Measurements from ENCODE around the gene LBHD2. TPM values are rescaled to one million over a fixed set of nuclear protein-coding genes. Genes with fewer than 3 reads are reported as not detected.
A peak's percentile ranks its signal among the peaks of the same experiment; 100 is the strongest.

The LBHD2 gene
- total RNA-seq, 1 donor from 2014 or later: not detected

DNA sequence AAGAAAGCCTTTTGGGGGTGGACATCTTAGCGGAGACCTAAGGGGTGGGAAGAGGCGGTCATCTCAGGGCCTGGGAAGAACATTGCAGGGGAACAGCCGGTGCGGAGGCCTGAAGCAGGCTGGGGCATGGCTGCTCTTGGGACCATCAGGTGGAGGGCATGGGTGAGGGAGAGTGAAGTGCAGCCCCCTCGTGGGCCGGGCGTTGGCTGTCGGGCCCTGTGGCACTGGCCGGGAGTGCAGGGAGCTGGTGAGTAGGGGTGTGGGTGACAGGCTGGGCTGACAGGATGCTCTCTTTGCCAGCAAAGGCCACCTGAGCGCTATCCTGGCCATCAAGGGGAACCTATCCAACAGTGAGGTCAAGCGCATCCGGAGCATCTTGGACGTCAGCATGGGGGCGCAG lies 50.9 kb downstream of the LBHD2 start:
- intact Hi-C loops (cut with DNase I): no loop called here
- Histone ChIP-seq H3K27me3 (no peaks in the 10 kb centered on the region), H3K4me1 (peaks cover 64% of the 10 kb centered on the region), H3K9me3 (no peaks in the 10 kb centered on the region), H3K36me3 (peaks cover 0 to 42% of the 10 kb centered on the region in 2 donors), H3K27ac (no peak overlapping the region), H3K4me3 (no peak overlapping the region)
- no peak for TF ChIP-seq POLR2AphosphoS5 (IDR thresholded peaks at IDR 0.05; ENCODE audit: insufficient read depth in 1 of 2, low read depth in 1 of 2)
- no peak for DNase-seq (ENCODE audit: extremely low spot score in 2 of 2)

DNA sequence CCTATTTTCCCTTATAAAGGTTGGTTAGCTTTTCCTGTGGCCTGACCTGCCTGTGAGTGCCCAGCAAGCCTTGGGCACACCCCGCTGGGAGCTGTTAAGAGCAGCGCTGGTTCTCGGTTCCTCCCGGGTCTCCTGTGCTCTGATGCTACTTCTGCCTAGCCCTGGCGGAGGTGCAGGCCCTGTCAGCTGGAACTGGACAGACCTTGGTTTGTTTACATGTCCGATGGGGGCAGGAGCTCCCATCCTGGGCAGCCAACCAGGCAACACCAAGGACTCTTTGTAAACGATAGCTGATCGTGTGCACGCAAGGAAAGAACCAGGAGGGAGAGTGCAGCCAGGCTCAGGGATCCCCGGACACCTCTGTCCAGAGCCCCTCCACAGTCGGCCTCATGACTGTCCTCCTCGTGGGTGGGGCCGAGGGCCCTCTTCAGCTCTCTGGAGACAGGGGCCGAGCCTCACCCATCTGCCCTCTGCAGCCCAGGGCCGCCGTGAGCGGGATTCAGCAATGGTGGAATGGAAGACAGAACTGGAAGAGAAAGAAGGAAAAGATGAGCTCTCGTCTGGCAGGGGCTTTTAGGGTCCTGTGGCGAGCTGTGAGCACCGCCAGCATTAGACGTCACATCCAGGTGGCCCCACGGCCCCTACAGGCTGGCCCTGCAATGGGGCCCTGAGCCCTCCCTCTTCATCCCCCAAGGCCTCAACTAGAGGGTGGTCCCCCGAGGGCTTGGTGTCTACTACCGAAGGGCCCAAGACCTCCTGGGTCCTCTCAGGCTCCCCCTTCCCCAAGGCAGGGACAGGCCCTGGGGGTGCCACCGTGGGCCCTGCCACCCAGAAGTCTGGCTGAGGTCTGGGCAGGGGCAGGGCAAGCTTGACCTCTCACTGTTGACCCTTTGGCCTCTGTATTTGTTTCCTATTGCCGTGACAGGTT lies 51.6 kb downstream of the LBHD2 start:
- TF ChIP-seq POLR2A (IDR thresholded peaks at IDR 0.05) (no peak), POLR2AphosphoS5 (IDR thresholded peaks at IDR 0.05; ENCODE audit: insufficient read depth in 1 of 2, low read depth in 1 of 2) (no peak)
- TF ChIP-seq, protein P1, sequence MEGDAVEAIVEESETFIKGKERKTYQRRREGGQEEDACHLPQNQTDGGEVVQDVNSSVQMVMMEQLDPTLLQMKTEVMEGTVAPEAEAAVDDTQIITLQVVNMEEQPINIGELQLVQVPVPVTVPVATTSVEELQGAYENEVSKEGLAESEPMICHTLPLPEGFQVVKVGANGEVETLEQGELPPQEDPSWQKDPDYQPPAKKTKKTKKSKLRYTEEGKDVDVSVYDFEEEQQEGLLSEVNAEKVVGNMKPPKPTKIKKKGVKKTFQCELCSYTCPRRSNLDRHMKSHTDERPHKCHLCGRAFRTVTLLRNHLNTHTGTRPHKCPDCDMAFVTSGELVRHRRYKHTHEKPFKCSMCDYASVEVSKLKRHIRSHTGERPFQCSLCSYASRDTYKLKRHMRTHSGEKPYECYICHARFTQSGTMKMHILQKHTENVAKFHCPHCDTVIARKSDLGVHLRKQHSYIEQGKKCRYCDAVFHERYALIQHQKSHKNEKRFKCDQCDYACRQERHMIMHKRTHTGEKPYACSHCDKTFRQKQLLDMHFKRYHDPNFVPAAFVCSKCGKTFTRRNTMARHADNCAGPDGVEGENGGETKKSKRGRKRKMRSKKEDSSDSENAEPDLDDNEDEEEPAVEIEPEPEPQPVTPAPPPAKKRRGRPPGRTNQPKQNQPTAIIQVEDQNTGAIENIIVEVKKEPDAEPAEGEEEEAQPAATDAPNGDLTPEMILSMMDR (IDR thresholded peaks at IDR 0.05): no peak
- no peak overlapping the region for H3K4me3 ChIP-seq
- no peaks in the 10 kb centered on the region for H3K27me3 ChIP-seq
- H3K36me3 ChIP-seq: peaks cover 0 to 40% of the 10 kb centered on the region in 2 donors
- H3K27ac ChIP-seq: peak overlapping the region; percentile 65
- H3K4me1 ChIP-seq: peaks cover 57% of the 10 kb centered on the region
- intact Hi-C loops (cut with DNase I): no loop called here
- H3K9me3 ChIP-seq: no peaks in the 10 kb centered on the region
- DNase-seq (ENCODE audit: extremely low spot score in 2 of 2): no peak

DNA sequence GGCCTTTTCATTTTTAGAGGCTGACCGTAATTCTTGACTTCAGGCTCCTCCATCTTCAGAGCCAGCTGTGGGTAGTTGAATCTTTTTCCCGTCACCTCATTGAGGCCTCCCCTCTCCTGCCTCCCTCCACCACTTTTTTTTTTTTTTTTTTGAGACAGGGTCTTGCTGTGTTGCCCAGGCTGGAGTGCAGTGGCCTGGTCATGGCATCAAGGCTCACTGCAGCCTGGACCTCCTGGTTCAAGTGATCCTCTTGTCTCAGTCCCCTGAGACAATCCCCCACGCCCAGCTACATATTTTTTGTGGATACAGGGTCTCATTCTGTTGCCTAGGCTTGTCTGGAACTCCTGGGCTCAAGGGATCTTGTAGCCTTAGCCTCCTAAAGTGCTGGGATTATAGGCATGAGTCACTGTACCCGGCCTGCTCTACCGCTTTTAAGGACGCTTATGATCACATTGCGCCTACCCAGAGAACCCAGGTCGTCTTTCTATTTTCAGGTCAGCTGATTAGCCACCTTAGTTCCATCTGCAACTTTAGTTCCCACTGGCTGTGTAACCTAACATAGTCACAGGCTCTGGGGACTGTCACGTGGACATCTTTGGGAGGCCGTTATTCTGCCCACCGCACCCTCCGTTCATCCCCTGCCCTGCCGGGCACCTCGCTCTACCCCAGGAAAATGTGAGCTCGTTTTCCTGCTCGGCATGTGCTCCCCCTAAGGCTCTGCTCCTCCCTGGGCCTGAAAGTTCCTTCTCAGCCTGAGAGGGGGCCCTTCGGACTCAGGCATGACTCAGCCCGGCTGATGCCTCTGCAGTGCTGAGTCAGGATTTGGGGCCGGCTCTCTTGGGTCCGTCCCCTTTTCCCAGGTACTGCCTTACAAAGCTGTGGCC lies 52.6 kb downstream of the LBHD2 start:
- peaks cover 53% of the 10 kb centered on the region for H3K4me1 ChIP-seq
- H3K27ac ChIP-seq: peak overlapping the region; percentile 65
- H3K27me3 ChIP-seq: no peaks in the 10 kb centered on the region
- intact Hi-C loops (cut with DNase I): no loop called here
- DNase-seq (ENCODE audit: extremely low spot score in 2 of 2): no peak
- peaks cover 0 to 40% of the 10 kb centered on the region in 2 donors for H3K36me3 ChIP-seq
- H3K4me3 ChIP-seq: no peak overlapping the region
- TF ChIP-seq, protein P1 (IDR thresholded peaks at IDR 0.05): no peak
- TF ChIP-seq POLR2A (IDR thresholded peaks at IDR 0.05) (no peak), POLR2AphosphoS5 (IDR thresholded peaks at IDR 0.05; ENCODE audit: insufficient read depth in 1 of 2, low read depth in 1 of 2) (peak; percentile 38 to 48)
- no peaks in the 10 kb centered on the region for H3K9me3 ChIP-seq

DNA sequence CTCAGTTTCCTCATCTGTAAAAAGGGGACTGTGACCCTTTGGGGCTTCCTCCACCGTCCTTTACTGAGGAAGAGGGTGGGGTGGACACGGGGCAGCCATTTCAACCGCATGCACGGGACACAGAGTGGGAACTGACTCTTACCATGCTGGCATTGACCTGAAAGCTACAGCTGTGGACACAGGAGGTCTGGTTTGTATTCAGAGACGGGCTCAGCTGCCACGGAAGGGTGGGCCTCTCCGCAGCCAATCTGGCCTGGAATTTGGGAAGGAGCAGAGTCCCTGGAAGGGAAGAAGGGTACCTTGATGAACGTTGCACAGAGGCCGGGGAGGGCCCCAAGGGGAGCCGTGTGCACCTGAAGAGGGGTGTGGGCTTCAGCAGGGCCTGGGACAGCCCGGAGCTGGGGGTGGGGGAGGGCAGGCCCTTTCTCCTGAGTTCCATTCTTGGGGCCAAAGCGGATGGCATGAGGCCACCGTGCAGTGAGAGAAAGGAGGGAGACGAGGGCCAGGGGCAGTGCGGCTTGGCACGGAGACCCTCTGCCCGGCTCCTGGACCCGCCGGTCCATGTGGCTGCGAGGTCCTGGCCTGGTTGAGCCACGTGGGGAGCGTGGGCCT lies 53.8 kb downstream of the LBHD2 start:
- intact Hi-C loops (cut with DNase I): no loop called here
- no peaks in the 10 kb centered on the region for H3K9me3 ChIP-seq
- peaks cover 0 to 32% of the 10 kb centered on the region in 2 donors for H3K36me3 ChIP-seq
- no peak for DNase-seq (ENCODE audit: extremely low spot score in 2 of 2)
- H3K27me3 ChIP-seq: no peaks in the 10 kb centered on the region
- no peak overlapping the region for H3K4me3 ChIP-seq
- no peak for TF ChIP-seq POLR2AphosphoS5 (IDR thresholded peaks at IDR 0.05; ENCODE audit: insufficient read depth in 1 of 2, low read depth in 1 of 2)
- TF ChIP-seq, protein P1 (IDR thresholded peaks at IDR 0.05): no peak
- TF ChIP-seq POLR2A (IDR thresholded peaks at IDR 0.05): no peak
- peak overlapping the region; percentile 65 for H3K27ac ChIP-seq
- H3K4me1 ChIP-seq: peaks cover 46% of the 10 kb centered on the region

All from vagina (tissue), 2 donors.